ENCODE data around the gene CLCN3. TPM values are rescaled to one million over a fixed set of nuclear protein-coding genes. Genes with fewer than 3 reads are reported as not detected.
A peak's percentile ranks its signal among the peaks of the same experiment; 100 is the strongest.

Gene CLCN3
- total and polyA plus RNA-seq, 9 of the 15 experiments (the other 6 are each of a cell fraction or from before 2014, with no cell fraction given): 12.7 to 60.6 (median 38.5) TPM

GRCh38 chr4:169611991-169612870 lies 8.1 kb upstream of the CLCN3 start, which contains the start of gene NEK1 (continued):
- TF ChIP-seq ZNF445 (CRISPR knock-in tag; IDR thresholded peaks at IDR 0.05; ENCODE audit: low read depth) (no peak), XRCC3 (IDR thresholded peaks at IDR 0.05) (no peak), CSDE1 (IDR thresholded peaks at IDR 0.05) (0 out of 4 replicates have a peak, but pooled peaks of 1 of the 2 experiments have one; percentile 34), TEAD1 (CRISPR knock-in tag; IDR thresholded peaks at IDR 0.05) (no peak), ZNF408 (CRISPR knock-in tag; IDR thresholded peaks at IDR 0.05; ENCODE audit: low read depth) (no peak), BRD9 (IDR thresholded peaks at IDR 0.05; ENCODE audit: low read depth, partially characterized antibody) (no peak), ZSCAN32 (CRISPR knock-in tag; IDR thresholded peaks at IDR 0.05) (no peak), PHF20 (IDR thresholded peaks at IDR 0.05; ENCODE audit: partially characterized antibody) (peak; percentile 70), NFYB (IDR thresholded peaks at IDR 0.05; ENCODE audit: extremely low read depth, insufficient read length) (no peak), ZNF134 (CRISPR knock-in tag; conservative IDR thresholded peaks at IDR 0.05) (no peak), MAFG (tag; conservative IDR thresholded peaks at IDR 0.05) (no peak), NR3C1 (CRISPR knock-in tag; IDR thresholded peaks at IDR 0.05) (no peak), ZNF57 (CRISPR knock-in tag; IDR thresholded peaks at IDR 0.05) (no peak), RFX7 (CRISPR knock-in tag; IDR thresholded peaks at IDR 0.05) (no peak), CBX2 (IDR thresholded peaks at IDR 0.05; ENCODE audit: insufficient read depth, low read length, poor library complexity, severe bottlenecking) (no peak), TSHZ1 (CRISPR knock-in tag; IDR thresholded peaks at IDR 0.05) (no peak), TRIM28 (IDR thresholded peaks at IDR 0.05) (peak; percentile 75; the same call in 1 of the 2 replicates), HDAC6 (IDR thresholded peaks at IDR 0.05; ENCODE audit: low read depth, low read length) (no peak), ZNF830 (CRISPR knock-in tag; IDR thresholded peaks at IDR 0.05) (no peak), POLR2B (IDR thresholded peaks at IDR 0.05; ENCODE audit: low read depth, partially characterized antibody) (peak; percentile 94), RBM25 (IDR thresholded peaks at IDR 0.05; ENCODE audit: low read depth, low read length, severe bottlenecking) (no peak), MBD2 (IDR thresholded peaks at IDR 0.05; ENCODE audit: borderline replicate concordance, low read depth) (peak; percentile 80; the same call in 1 of the 2 replicates), ZNF561 (CRISPR knock-in tag; conservative IDR thresholded peaks at IDR 0.05) (no peak), KDM1A (IDR thresholded peaks at IDR 0.05) (peak in 1 of 2 experiments; percentile 28; a peak in 1 of 4 replicates), NUFIP1 (IDR thresholded peaks at IDR 0.05; ENCODE audit: partially characterized antibody) (no peak), ZNF311 (CRISPR knock-in tag; IDR thresholded peaks at IDR 0.05) (no peak), KLF10 (CRISPR knock-in tag; IDR thresholded peaks at IDR 0.05) (no peak), CBX1 (IDR thresholded peaks at IDR 0.05; ENCODE audit: low read depth) (peak; percentile 71; the same call in 1 of the 2 replicates)

All from K562 (cell line).